ENCODE data around the gene F10.

Gene F10

GRCh38 chr13:113176822-113177221 lies 54.2 kb downstream of the F10 start:
- no peak for DNase-seq

DNA sequence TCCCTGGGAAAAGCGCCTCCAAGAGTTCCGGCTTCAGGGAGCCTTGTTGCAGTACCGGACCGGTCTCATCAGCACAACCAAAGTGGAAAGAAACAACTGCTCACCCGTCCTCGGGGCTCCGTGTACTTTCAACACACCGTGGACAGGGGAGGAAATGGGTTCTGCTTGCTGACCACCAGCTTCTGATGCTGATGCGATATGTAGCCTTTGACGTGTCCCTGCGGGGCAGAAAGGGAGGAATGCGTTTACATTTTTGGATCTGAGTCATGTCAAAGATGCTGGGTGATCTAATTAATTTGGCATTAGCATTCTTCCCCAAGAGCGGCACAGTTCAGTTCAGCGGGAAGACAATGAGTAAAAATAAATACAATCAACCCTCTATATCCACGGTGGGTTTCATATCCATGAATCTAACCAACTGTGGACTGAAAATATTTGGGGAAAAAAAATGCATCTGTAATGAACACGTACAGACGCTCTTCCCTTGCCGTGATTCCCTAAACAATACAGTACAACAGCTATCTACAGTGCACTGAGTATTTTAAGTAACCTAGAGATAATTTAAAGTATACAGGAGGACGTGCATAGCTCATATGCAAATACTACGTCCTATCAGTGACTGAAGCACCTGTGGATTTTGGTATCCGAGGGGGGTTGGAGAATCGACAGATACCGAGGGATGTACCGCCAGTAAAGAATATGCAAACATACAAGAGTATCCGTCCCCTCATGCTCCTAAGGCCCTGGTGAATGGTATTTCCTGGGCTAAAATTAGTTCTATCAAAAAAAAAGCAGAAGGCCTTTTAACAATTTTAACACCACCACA lies 55.7 kb downstream of the F10 start:
- DNase-seq: no peak

DNA sequence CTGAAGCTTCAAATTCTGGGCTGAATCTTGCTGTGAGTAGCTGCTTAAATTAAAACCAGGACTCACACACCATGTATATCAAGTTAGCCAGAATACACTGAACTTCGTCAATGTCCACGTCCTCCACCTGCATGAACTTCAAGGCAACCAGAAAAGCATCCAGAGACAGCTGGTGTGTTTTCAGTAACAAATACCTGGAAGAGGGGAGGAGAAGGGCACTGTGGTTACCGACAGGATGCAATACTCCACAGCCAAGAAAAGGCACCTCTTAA lies 56.2 kb downstream of the F10 start:
- no peak for DNase-seq

DNA sequence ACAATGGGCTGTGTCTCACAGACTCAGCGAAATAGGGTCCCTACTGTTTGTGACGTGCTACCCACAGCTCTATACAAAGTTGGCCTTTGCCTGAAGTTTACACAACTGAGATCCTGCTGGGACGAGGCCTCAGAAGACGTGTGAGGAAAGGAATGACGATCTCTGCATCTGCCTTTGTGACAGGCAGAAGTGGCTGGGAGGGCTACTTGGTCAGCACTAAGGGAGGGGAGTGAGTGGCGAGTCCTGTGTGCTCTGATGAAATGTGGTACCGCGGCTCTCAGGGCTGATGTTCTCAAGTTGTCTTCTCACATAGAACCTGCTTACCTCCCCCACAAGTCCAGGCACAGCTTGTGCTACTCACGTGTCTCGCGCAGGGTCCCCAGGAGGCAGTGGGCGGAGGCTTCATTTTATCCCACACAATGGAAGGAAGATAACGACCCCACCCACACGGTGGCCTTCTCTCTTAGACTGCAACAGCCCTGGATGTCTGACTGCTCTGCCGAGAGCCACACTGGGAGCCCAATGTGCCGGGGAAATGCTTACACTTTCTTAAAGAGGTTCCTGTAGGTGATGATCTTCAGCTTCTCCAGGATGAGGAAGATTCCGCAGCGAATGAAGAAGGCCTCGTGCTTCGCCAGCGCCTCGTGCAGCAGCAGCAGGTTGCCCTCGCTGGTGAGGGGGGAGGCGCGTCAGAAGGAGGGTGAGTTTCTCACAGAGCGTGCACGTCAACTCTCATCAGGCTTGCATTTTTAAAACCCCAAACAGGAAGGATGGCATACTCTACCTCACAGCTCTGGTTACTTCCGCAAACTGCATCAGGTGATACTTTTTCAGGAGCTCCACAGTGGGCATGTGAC lies 57.0 kb downstream of the F10 start:
- DNase-seq: no peak

DNA sequence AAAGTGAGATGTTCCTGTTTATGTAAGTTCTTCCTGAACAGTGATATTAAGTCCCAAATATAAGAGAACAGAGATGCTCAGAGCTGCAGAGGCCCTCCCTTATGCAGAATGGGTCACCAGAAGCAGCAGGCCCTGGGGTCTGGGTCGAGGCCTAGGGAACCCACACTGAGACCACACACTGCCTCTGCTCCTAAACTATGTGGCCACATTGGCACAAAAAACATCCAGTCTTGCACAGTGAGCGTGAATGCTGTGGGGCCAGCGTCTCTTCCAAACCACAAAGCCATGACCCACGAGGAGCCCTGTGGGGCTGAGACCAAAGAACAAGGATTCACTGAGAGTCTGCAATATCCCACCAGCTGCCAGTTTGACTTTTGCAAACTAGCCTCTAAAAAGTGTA lies 59.4 kb downstream of the F10 start:
- no peak for DNase-seq

- DNase-seq: no peak
Measured at GRCh38 chr13:113183450-113184129, 61.0 kb downstream of the F10 start.

DNA sequence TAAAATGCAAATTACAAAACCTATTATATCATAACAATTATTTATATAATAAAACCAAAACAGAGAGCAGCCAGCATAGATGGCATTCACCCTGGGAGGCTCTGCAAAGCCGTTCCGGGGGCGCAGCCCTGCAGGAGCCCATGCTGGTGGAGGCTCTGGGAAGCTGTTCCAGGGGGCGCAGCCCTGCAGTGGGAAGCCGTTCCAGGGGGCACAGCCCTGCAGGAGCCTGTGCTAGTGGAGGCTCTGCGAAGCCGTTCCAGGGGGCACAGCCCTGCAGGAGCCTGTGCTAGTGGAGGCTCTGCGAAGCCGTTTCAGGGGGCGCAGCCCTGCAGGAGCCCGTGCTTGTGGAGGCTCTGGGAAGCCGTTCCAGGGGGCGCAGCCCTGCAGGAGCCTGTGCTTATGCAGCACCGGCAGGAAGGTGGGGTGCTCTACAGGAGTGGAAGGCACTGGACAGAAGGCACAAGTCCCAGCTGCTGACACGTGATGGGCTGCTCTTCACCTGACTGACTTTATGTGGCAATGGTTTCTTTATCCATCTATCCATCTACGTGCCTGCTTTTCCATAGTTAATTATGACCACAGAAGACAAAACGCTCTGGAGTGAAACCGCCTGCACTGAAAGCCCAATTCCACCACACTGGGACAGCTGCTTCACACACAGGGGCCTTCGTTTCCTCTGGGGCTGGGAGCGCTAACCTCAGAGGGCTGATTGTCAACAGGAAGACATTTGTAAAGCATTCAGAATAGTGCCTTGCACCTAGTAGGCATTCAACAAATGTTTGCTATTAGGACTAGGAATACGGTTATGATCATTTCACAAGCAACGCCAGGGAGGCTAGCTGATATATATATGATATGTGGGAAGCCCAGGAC lies 62.2 kb downstream of the F10 start:
- DNase-seq: no peak

DNA sequence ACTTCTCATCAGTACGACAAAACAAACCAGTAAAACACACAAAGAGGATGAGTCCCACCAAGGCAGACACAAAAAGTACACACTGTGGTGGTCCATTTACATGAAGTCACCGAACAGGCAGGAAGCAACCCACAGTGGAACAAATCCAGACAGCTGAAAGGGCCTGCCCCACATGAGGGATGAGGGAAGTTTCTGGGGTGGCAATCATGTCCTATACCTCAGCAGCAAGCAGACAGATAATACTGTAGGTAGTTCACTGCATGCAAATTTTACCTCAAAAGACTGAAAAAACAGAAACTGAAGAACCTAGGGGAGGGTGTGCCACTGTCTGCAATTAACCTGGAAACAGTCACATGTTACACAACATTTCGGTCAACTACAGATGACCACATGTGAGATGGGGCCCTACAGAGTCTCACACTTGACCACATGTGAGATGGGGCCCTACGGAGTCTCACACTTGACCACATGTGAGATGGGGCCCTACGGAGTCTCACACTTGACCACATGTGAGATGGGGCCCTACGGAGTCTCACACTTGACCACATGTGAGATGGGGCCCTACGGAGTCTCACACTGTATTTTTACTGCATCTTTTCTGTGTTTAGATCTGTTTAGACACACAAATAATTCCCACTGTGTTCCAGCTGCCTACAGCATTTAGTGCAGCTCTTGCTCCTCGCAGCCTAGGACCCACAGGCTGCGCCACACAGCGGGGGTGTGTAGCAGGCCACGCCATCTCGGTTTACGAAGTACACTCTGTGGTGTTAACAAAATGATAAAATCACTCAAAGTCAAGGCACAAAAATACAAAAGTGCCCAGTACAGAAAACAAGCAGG lies 63.7 kb downstream of the F10 start:
- DNase-seq: no peak

- no peak for DNase-seq
Measured at GRCh38 chr13:113187263-113187669, 64.7 kb downstream of the F10 start.

DNA sequence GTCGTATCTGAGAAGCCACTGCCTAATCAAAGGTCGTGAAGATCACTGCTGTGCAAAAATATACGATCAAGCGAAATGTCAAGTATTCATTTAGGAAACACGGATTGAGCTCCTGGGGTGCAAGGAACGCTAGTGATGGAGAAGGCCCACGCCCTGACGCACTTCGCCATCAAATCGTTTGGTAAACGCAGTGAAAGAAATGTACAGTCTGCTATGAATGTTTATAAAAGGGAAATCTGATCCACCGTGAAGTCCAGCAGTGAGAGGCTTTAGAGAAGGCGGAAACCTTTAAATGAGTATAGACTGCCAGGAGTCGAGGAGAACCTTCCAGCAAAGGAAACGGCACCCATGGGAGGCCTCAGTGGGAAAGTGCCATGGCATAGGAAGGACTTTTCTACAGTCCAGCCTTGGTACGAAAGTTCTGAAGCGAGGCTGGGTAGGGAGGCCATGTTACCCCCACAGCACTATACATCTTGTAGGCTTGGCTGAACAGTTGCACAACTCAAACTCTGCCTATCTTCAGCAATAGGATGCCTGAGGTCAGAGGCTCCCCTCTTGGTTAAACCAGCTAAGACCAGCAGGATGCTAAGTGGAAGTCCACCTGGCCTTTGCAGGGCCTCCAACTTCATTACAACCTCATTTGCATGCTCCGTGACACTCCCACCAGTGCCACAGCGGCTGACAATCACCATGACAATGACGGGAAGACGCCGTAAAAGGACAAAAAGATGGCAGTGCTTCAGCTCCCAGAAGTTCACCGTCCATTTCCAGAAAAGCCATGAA lies 65.5 kb downstream of the F10 start:
- no peak for DNase-seq

GRCh38 chr13:113190181-113190580 lies 67.6 kb downstream of the F10 start:
- DNase-seq: no peak

DNA sequence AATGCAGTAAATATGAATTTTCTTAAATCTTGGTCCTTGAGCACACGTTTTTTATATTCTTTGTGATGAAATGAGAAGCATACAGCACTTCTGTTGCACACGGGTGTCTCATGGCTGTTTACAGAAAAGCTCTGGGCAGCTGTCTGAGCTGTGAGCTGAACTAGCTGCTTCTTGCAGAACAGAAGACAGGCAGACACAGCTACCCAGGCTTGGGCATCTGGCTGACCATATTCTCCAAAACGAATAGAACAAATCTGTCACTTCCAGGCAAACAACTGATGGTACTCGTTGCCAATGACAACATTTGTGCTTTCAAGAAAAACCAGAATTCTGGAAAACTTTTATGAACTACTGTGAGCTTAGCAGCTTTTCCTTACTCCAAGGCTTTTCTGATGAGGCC lies 69.7 kb downstream of the F10 start:
- DNase-seq: no peak

DNA sequence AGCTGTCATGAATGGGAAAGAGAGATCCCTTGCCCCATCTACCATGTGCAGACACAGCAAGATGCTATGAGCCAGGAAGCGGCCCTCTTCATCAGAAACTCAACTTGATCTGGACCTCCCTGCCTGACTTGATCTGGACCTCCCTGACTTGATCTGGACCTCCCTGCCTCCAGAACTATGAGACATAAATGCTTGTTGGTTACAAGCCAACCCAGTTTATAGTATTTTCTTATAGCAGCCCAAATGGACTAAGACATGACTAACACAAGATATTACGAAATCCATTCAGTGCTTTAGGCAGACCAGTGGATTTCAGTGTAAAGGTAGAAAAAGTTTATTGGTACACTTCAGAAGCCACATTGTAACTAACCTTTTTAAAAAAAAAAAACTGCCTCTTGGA lies 70.3 kb downstream of the F10 start:
- DNase-seq: no peak

DNA sequence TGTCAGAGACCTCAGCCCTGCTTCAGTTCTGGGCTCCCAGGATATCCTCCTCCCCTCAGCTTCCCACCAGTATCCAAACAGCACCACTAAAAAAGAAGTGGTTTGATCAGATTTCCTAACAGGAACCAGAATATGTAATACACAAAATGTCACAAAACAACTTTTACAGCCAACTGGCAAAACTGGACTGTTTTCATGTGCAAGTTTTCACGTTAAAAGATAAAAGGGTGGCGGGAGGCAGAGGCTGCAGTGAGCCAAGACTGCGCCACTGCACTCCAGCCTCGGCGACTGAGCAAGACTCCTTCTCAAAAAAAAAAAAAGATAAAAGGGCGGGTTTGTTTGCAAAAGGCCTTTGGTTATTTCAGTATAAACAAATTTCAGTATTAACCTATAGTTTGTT lies 72.8 kb downstream of the F10 start:
- DNase-seq: no peak

- no peak for DNase-seq
Measured at GRCh38 chr13:113196970-113197737, 74.6 kb downstream of the F10 start.
